GM12878 (cell line): ENCODE measurements around the gene TTC17. TPM values are rescaled to one million over a fixed set of nuclear protein-coding genes. Genes with fewer than 3 reads are reported as not detected.

Source experiments
- ATAC-seq: fragments of 200-7000 bp; cut with Tn5 transposase; 3 replicates; pipeline ENCODE4 v1.9.1; 2020; ENCODE audit warnings: mild to moderate bottlenecking, moderate library complexity
- BruUV-seq: library from RNA; stranded (reverse); fragments of 400-500 nt; replicated peaks from 2 replicates; lab custom pipeline; 2021; lab: Mats Ljungman, UMichigan
- CTCF ChIA-PET: fragments of 300-600 bp; sonication (Branson Sonifier 250); formaldehyde crosslinking; extraction: SDS; loops from one replicate; lab custom pipeline; 2021; ENCODE audit warnings: inconsistent platforms; lab: Yijun Ruan, JAX
- POLR2A ChIA-PET: fragments of 350-600 bp; formaldehyde crosslinking; extraction: SDS; loops from one replicate; lab custom pipeline; 2021; ENCODE audit warnings: inconsistent platforms; lab: Charles Lee
- RAD21 ChIA-PET: fragments of 300-600 bp; sonication (Branson Sonifier 250); formaldehyde crosslinking; loops from one replicate; lab custom pipeline; 2023; ENCODE audit warnings: antibody characterized with exemption; ENCODE audit not compliant: unreplicated experiment; lab: Charles Lee
- SMC1A ChIA-PET: fragments of 300-600 bp; sonication (Branson Sonifier 250); formaldehyde crosslinking; loops from one replicate; lab custom pipeline; 2023; ENCODE audit not compliant: unreplicated experiment, uncharacterized antibody; lab: Charles Lee
- DNase-seq: peaks from one replicate; pipeline ENCODE4 v3.0.0-alpha.2; 2011; ENCODE audit warnings: low read depth, low spot score
- FAIRE-seq: peaks from 3 replicates; lab custom pipeline; 2011; peaks lifted over from hg19 to GRCh38; lab: Jason Lieb, UNC
- H2AFZ ChIP-seq: 2 replicates; pipeline ENCODE4 v1.6.0; 2011; ENCODE audit warnings: low read depth, low read length, control low read depth; ENCODE audit not compliant: control insufficient read depth
- H3K27ac ChIP-seq: 2 replicates; pipeline ENCODE4 v1.5.1; 2011; ENCODE audit warnings: control low read depth; ENCODE audit not compliant: control insufficient read depth, insufficient read depth
- H3K27me3 ChIP-seq, 2 experiments: replicated peaks in 1 of 2; 2 replicates each; pipeline versions ENCODE4 v1.6.0 to v1.6.1; 2011; ENCODE audit warnings: low read length in 1 of 2; ENCODE audit not compliant: control insufficient read depth in 2 of 2, insufficient read depth in 2 of 2
- H3K36me3 ChIP-seq, 2 experiments: 2 replicates each; pipeline ENCODE4 v1.5.1; 2011; ENCODE audit warnings: low read length in 1 of 2; ENCODE audit not compliant: control insufficient read depth in 2 of 2, insufficient read depth in 2 of 2
- H3K4me1 ChIP-seq: 2 replicates; pipeline ENCODE4 v1.6.1; 2011; ENCODE audit warnings: mild to moderate bottlenecking, low read length, moderate library complexity, mixed read lengths; ENCODE audit not compliant: control insufficient read depth, insufficient read depth
- H3K4me2 ChIP-seq: 2 replicates; pipeline ENCODE4 v1.6.0; 2011; ENCODE audit warnings: control low read depth; ENCODE audit not compliant: control insufficient read depth, insufficient read depth
- H3K4me3 ChIP-seq: fragments of 200-600 bp; sonication (generic); 2 replicates; pipeline ENCODE4 v1.5.1; 2016
- H3K79me2 ChIP-seq: 2 replicates; pipeline ENCODE4 v1.6.0; 2011; ENCODE audit warnings: low read length; ENCODE audit not compliant: control insufficient read depth, insufficient read depth
- H3K9ac ChIP-seq: 2 replicates; pipeline ENCODE4 v1.8.0; 2011; ENCODE audit warnings: low read length, control low read depth, mixed read lengths; ENCODE audit not compliant: control insufficient read depth, insufficient read depth
- H3K9me3 ChIP-seq: replicated peaks from 3 replicates; pipeline ENCODE4 v1.5.1; 2011; ENCODE audit warnings: mild to moderate bottlenecking, low read length; ENCODE audit not compliant: control insufficient read depth, insufficient read depth
- H4K20me1 ChIP-seq: 2 replicates; pipeline ENCODE4 v1.6.0; 2011; ENCODE audit not compliant: control insufficient read depth, insufficient read depth
- IRF4 ChIP-seq: IDR thresholded peaks from 2 replicates; pipeline ENCODE4 v1.6.1; 2011; ENCODE audit warnings: low read depth, low read length
- JUNB ChIP-seq: IDR thresholded peaks from 2 replicates; pipeline ENCODE4 v1.6.1; 2016; ENCODE audit warnings: antibody characterized with exemption, mild to moderate bottlenecking
- MXI1 ChIP-seq: fragments of 150-350 bp; IDR thresholded peaks from 2 replicates; pipeline ENCODE4 v1.6.1; 2011; ENCODE audit warnings: low read depth, mild to moderate bottlenecking, inconsistent platforms, low read length, improper control_type of control experiment
- SMARCA5 ChIP-seq: fragments of 450-650 bp; IDR thresholded peaks from 2 replicates; pipeline ENCODE4 v1.6.1; 2017; ENCODE audit warnings: mild to moderate bottlenecking
- ZNF207 ChIP-seq: fragments of 450-650 bp; IDR thresholded peaks from 2 replicates; pipeline ENCODE4 v1.6.1; 2014; ENCODE audit warnings: antibody characterized with exemption, mild to moderate bottlenecking, borderline replicate concordance
- ZNF217 ChIP-seq: fragments of 450-650 bp; IDR thresholded peaks from 2 replicates; pipeline ENCODE4 v1.6.1; 2017; ENCODE audit warnings: antibody characterized with exemption, mild to moderate bottlenecking
- WGBS: methylation state at CpG from one replicate; pipeline ENCODE4 v1.1.6; 2016; ENCODE audit warnings: low lambda C conversion rate; ENCODE audit not compliant: insufficient replicate concordance, insufficient coverage; ENCODE audit errors: missing lambda C conversion rate; 5-methylcytosine and 5-hydroxymethylcytosine counted together
- in situ Hi-C: fragments of 300-500 bp; cut with MboI; formaldehyde crosslinking; loops from 9 replicates; pipeline ENCODE4 v1.14.3; 2018; ENCODE audit warnings: mixed read lengths
- intact Hi-C: fragments of 100-400 bp; cut with micrococcal nuclease; formaldehyde crosslinking; loops from one replicate; pipeline ENCODE4 v1.14.2; 2022; ENCODE audit not compliant: unreplicated experiment
- polyA plus RNA-seq, 11 experiments: library from polyadenylated mRNA; depleted of rRNA in 4 of 11; unstranded in 6 of 11; stranded (reverse) in 5 of 11; fragments of >200 nt; fragmentation: Nextera tagmentation in 4 of 11; fragmentation: Illumina TruSeq in 1 of 11; extraction: Ambion mirVana in 4 of 11; extraction: Trizol in 1 of 11; gene quantifications; 1 replicate in 1 of 11; 2 replicates in 10 of 11; pipeline versions ENCODE4 v1.2.1 to v1.2.3, GENCODE V29; 2011 to 2016; ENCODE audit warnings: inconsistent platforms in 2 of 11, missing spikeins in 2 of 11, low read depth in 1 of 11
- total RNA-seq, 4 experiments: library from RNA; depleted of rRNA in 3 of 4; stranded (reverse); fragments of >200 nt in 3 of 4; fragmentation: Illumina TruSeq in 1 of 4; extraction: Trizol in 1 of 4; gene quantifications; 2 replicates each; pipeline versions ENCODE4 v1.2.1 to v1.2.3, GENCODE V29; 2013 to 2021

TTC17 gene
- total and polyA plus RNA-seq, 10 of the 15 experiments (the other 5 are each of a cell fraction or from before 2014, with no cell fraction given), result 15.9 to 116 (median 41.5) TPM

- 2% methylated on average over 14 of the region's 14 CpGs for WGBS
- RAD21 ChIA-PET, result interaction anchor here (1.2 to 2.8 kb wide), 2 partner anchors 8 to 47 kb away, joined by 4 to 17 read pairs; partner anchors contain the start of gene API5
- ATAC-seq (peak; percentile 74), DNase-seq (peak; percentile 21), FAIRE-seq (peak; percentile 38)
- BruUV-seq, result no TSS peak
- Histone ChIP-seq H3K9ac (peak overlapping the region; percentile 96), H3K9me3 (no peaks in the 10 kb centered on the region), H3K4me3 (peak overlapping the region; percentile 62), H4K20me1 (no peaks in the 10 kb centered on the region), H3K27me3 (no peaks in the 10 kb centered on the region), H3K27ac (peak overlapping the region; percentile 96), H2AFZ (peak overlapping the region; percentile 89), H3K4me2 (peak overlapping the region; percentile 78), H3K79me2 (peaks cover 54% of the 10 kb centered on the region), H3K36me3 (no peaks in the 10 kb centered on the region), H3K4me1 (peaks cover 6% of the 10 kb centered on the region; the same call in 1 of the 2 replicates)
- in situ Hi-C loops, result loop anchor here (25.0 kb wide), 1 partner anchor 1228 kb away; no protein-coding TSS in a partner anchor
- CTCF ChIA-PET, result interaction anchor here (0.7 to 4.3 kb wide), 5 partner anchors 8 to 76 kb away, joined by 3 to 26 read pairs (median 4); partner anchors contain the start of gene API5
- TF ChIP-seq ZNF217, result no peak
- 0 out of 2 replicates have a peak, but pooled peaks have one; percentile 34 for TF ChIP-seq IRF4
- TF ChIP-seq ZNF207, result no peak
- TF ChIP-seq MXI1, result 0 out of 2 replicates have a peak, but pooled peaks have one; percentile 4
- TF ChIP-seq JUNB, result no peak
- TF ChIP-seq SMARCA5, result no peak
- SMC1A ChIA-PET, result interaction anchor here (1.1 to 2.1 kb wide), 11 partner anchors 7 to 64 kb away, joined by 3 to 9 read pairs (median 4); no protein-coding TSS in a partner anchor
- intact Hi-C loops, result loop anchor here (2.0 kb wide), 1 partner anchor 47 kb away; no protein-coding TSS in a partner anchor
- POLR2A ChIA-PET, result interaction anchor here (0.7 to 2.5 kb wide), 4 partner anchors 9 to 47 kb away, joined by 3 to 19 read pairs (median 10); partner anchors contain the start of gene API5
These were observed 700 bp downstream of the TTC17 start for GRCh38 chr11:43359422-43359818.
